Activated CD8-positive, alpha-beta memory T cell treated with anti-CD3 and anti-CD28 coated beads, Interleukin-2, amount 10 ng/mL, durations not matched to agents 7 days and 5 days (primary cell): ENCODE results near the gene RBM42. TPM values are rescaled to one million over a fixed set of nuclear protein-coding genes. Genes with fewer than 3 reads are reported as not detected.
A peak's percentile ranks its signal among the peaks of the same experiment; 100 is the strongest.

Experiments used
- ATAC-seq: fragments of 150-1000 bp; cut with Tn5 transposase; one replicate; pipeline ENCODE4 v1.10.0; 2021; ENCODE audit warnings: moderate library complexity
- CTCF ChIA-PET: fragments of 350-600 bp; sonication (Branson Sonifier 250); formaldehyde crosslinking; loops from one replicate; lab custom pipeline; 2021; ENCODE audit warnings: antibody characterized with exemption; lab: Charles Lee
- DNase-seq: peaks from one replicate; pipeline ENCODE4 v3.0.0-alpha.2; 2020
- H3K27ac Mint-ChIP-seq: one replicate; pipeline ENCODE4 v1.8.0; 2021; ENCODE audit warnings: mild to moderate bottlenecking, mixed read lengths
- H3K27me3 Mint-ChIP-seq: one replicate; pipeline ENCODE4 v1.8.0; 2021; ENCODE audit warnings: mixed read lengths
- H3K36me3 Mint-ChIP-seq: one replicate; pipeline ENCODE4 v1.8.0; 2021; ENCODE audit warnings: mild to moderate bottlenecking, mixed read lengths
- H3K4me1 Mint-ChIP-seq: one replicate; pipeline ENCODE4 v1.8.0; 2021; ENCODE audit warnings: mixed read lengths
- H3K4me3 Mint-ChIP-seq: one replicate; pipeline ENCODE4 v1.8.0; 2021; ENCODE audit warnings: mild to moderate bottlenecking, moderate library complexity, mixed read lengths
- H3K9me3 Mint-ChIP-seq: one replicate; pipeline ENCODE4 v1.8.0; 2022; ENCODE audit warnings: low read depth, mixed read lengths
- total RNA-seq, 2 experiments: library from RNA; stranded (reverse); gene quantifications; one replicate each; pipeline ENCODE4 v1.2.3, GENCODE V29; 2021

The RBM42 gene
- total RNA-seq, 2 experiments from 2014 or later: 110 to 117 TPM

- ATAC-seq (no peak), DNase-seq (no peak)
- H3K36me3 Mint-ChIP-seq: peaks cover 9% of the 10 kb centered on the region
- no peak overlapping the region for H3K4me3 Mint-ChIP-seq
- no peak overlapping the region for H3K27ac Mint-ChIP-seq
- H3K9me3 Mint-ChIP-seq: peaks cover 9% of the 10 kb centered on the region
- CTCF ChIA-PET: interaction anchor here (0.6 to 1.0 kb wide), 4 partner anchors 16 to 98 kb away, joined by 3 to 4 read pairs (median 4); no protein-coding TSS in a partner anchor
- H3K27me3 Mint-ChIP-seq: no peaks in the 10 kb centered on the region
- H3K4me1 Mint-ChIP-seq: peaks cover 26% of the 10 kb centered on the region
Measured at GRCh38 chr19:35607661-35608060, 21.2 kb upstream of the RBM42 start.

GRCh38 chr19:35608251-35608650, 20.6 kb upstream of the RBM42 start:
- Mint-ChIP-seq H3K27me3 (no peaks in the 10 kb centered on the region), H3K4me3 (no peak overlapping the region), H3K36me3 (peaks cover 9% of the 10 kb centered on the region), H3K4me1 (peaks cover 30% of the 10 kb centered on the region), H3K27ac (peak overlapping the region; percentile 16), H3K9me3 (peaks cover 9% of the 10 kb centered on the region)
- CTCF ChIA-PET: interaction anchor here (0.7 to 1.0 kb wide), 2 partner anchors 16 to 37 kb away, joined by 3 to 4 read pairs; no protein-coding TSS in a partner anchor
- no peak for DNase-seq
- no peak for ATAC-seq

- Mint-ChIP-seq H3K4me1 (peaks cover 40% of the 10 kb centered on the region), H3K36me3 (peaks cover 9% of the 10 kb centered on the region), H3K27ac (peak overlapping the region; percentile 79), H3K4me3 (no peak overlapping the region), H3K27me3 (no peaks in the 10 kb centered on the region), H3K9me3 (peaks cover 9% of the 10 kb centered on the region)
- DNase-seq (peak; percentile 65), ATAC-seq (peak; percentile 28)
- CTCF ChIA-PET: interaction anchor here (1.0 to 1.4 kb wide), 2 partner anchors 18 to 38 kb away, joined by 3 read pairs; partner anchors contain the start of gene COX6B1
Measured at GRCh38 chr19:35609851-35610353, 18.9 kb upstream of the RBM42 start.

DNA sequence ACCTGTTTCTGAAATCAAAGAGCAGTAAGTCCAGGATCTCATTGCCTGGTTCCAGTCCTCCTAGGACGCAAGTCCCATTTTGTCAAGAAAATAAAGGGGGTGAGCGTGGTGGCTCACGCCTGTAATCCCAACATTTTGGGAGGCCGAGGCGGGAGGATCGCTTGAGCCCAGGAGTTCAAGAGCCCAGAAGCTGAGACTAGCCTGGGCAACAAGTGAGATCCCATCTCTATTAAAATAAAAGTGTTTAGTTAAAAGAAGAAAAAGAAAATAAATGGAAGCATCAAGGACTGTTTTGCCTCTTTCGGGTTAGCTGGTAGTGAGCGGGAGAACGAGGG, 16.6 kb upstream of the RBM42 start:
- CTCF ChIA-PET: interaction anchor here (1.0 to 3.1 kb wide), 4 partner anchors 30 to 64 kb away, joined by 3 to 11 read pairs (median 5); partner anchors contain the start of gene COX6B1
- ATAC-seq (no peak), DNase-seq (no peak)
- H3K27me3 Mint-ChIP-seq: no peaks in the 10 kb centered on the region
- H3K27ac Mint-ChIP-seq: peak overlapping the region; percentile 95
- H3K9me3 Mint-ChIP-seq: peaks cover 9% of the 10 kb centered on the region
- peaks cover 42% of the 10 kb centered on the region for H3K4me1 Mint-ChIP-seq
- peak overlapping the region; percentile 82 for H3K4me3 Mint-ChIP-seq
- H3K36me3 Mint-ChIP-seq: peaks cover 17% of the 10 kb centered on the region

- H3K36me3 Mint-ChIP-seq: peaks cover 14% of the 10 kb centered on the region
- DNase-seq (peak; percentile 96), ATAC-seq (peak; percentile 97)
- peaks cover 42% of the 10 kb centered on the region for H3K4me1 Mint-ChIP-seq
- peak within 1 kb of the TSS; percentile 82 for H3K4me3 Mint-ChIP-seq
- H3K27me3 Mint-ChIP-seq: no peaks in the 10 kb centered on the region
- H3K27ac Mint-ChIP-seq: peak within 1 kb of the TSS; percentile 95
- H3K9me3 Mint-ChIP-seq: peaks cover 5% of the 10 kb centered on the region
- CTCF ChIA-PET: interaction anchor here (0.7 to 3.1 kb wide), 6 partner anchors 30 to 207 kb away, joined by 3 to 11 read pairs (median 4); partner anchors contain the start of gene COX6B1
Measured at GRCh38 chr19:35612559-35613321, 16.1 kb upstream of the RBM42 start, which contains the start of gene HAUS5. Gene HAUS5 (plus strand): TSS chr19:35612735. CDS start chr19:35612795, 60 bp downstream.

DNA sequence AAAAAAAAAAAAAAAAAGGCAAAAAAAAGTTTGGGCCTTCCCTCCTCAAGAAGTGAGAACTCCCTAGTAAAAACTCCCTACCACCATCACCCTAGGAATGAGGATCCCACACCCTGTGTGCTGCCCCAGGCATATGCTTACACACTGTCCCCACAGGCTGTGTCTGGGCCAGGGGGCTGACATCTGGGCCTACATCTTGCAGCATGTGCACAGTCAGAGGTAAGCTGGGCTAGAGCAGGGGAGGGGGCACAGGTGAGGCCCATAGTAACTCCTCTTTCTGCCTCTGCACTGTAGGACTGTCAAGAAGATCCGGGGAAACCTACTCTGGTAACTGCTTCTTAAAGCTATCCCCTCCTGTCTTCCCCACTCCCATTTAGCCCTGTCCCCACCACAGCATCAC, 15.3 kb upstream of the RBM42 start:
- peaks cover 3% of the 10 kb centered on the region for H3K9me3 Mint-ChIP-seq
- DNase-seq: no peak
- peak overlapping the region; percentile 95 for H3K27ac Mint-ChIP-seq
- CTCF ChIA-PET: interaction anchor here (0.7 to 3.1 kb wide), 4 partner anchors 35 to 206 kb away, joined by 3 to 11 read pairs (median 6); partner anchors contain the start of gene COX6B1
- peak overlapping the region; percentile 82 for H3K4me3 Mint-ChIP-seq
- H3K36me3 Mint-ChIP-seq: peaks cover 10% of the 10 kb centered on the region
- peaks cover 40% of the 10 kb centered on the region for H3K4me1 Mint-ChIP-seq
- H3K27me3 Mint-ChIP-seq: no peaks in the 10 kb centered on the region
- no peak for ATAC-seq

GRCh38 chr19:35615036-35615435, 13.8 kb upstream of the RBM42 start:
- no peaks in the 10 kb centered on the region for H3K27me3 Mint-ChIP-seq
- DNase-seq (no peak), ATAC-seq (no peak)
- peaks cover 29% of the 10 kb centered on the region for H3K4me1 Mint-ChIP-seq
- no peak overlapping the region for H3K27ac Mint-ChIP-seq
- no peak overlapping the region for H3K4me3 Mint-ChIP-seq
- peaks cover 8% of the 10 kb centered on the region for H3K36me3 Mint-ChIP-seq
- H3K9me3 Mint-ChIP-seq: no peaks in the 10 kb centered on the region
- CTCF ChIA-PET: no interaction called here

GRCh38 chr19:35618857-35619256, 10.0 kb upstream of the RBM42 start:
- DNase-seq: no peak
- ATAC-seq: no peak
- H3K4me1 Mint-ChIP-seq: peaks cover 7% of the 10 kb centered on the region
- H3K9me3 Mint-ChIP-seq: no peaks in the 10 kb centered on the region
- H3K27me3 Mint-ChIP-seq: no peaks in the 10 kb centered on the region
- no peak overlapping the region for H3K27ac Mint-ChIP-seq
- CTCF ChIA-PET: no interaction called here
- H3K36me3 Mint-ChIP-seq: peaks cover 13% of the 10 kb centered on the region
- H3K4me3 Mint-ChIP-seq: no peak overlapping the region

DNA sequence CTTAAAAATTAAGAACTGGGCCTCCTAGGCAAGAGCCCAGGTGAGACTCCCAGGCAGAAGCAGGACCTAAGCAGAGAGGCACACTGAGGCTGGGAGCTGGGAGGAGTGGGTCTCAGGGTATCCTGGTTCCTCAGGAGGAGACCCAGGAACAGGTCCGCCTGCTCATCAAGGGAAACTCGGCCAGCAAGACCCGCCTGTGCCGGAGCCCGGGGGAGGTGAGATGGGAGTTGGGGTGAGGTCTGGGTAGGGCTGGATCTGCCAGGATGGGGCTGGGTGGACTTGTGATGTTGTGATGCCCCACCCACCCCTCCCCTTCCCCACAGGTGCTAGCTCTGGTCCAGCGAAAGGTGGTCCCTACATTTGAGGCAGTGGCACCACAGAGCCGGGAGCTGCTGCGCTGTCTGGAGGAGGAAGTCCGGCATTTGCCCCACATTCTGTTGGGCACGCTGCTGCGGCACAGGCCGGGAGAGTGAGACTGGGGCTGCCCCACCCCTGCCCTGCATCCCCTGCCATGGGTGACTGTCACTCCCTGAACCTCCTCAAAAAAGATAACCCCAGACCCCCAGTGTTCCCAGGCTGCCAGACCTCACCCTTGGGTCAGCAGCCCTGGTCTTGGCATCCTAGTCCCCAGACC, 9.4 kb upstream of the RBM42 start:
- ATAC-seq (no peak), DNase-seq (no peak)
- CTCF ChIA-PET: no interaction called here
- peaks cover 13% of the 10 kb centered on the region for H3K36me3 Mint-ChIP-seq
- no peaks in the 10 kb centered on the region for H3K27me3 Mint-ChIP-seq
- peaks cover 4% of the 10 kb centered on the region for H3K4me1 Mint-ChIP-seq
- no peaks in the 10 kb centered on the region for H3K9me3 Mint-ChIP-seq
- H3K4me3 Mint-ChIP-seq: no peak overlapping the region
- H3K27ac Mint-ChIP-seq: no peak overlapping the region

- CTCF ChIA-PET: interaction anchor here (0.5 kb wide), 1 partner anchor 841 kb away, joined by 3 read pairs; no protein-coding TSS in a partner anchor
- Mint-ChIP-seq H3K27ac (no peak overlapping the region), H3K27me3 (no peaks in the 10 kb centered on the region), H3K4me1 (peaks cover 2% of the 10 kb centered on the region), H3K4me3 (no peak overlapping the region), H3K36me3 (peaks cover 13% of the 10 kb centered on the region), H3K9me3 (no peaks in the 10 kb centered on the region)
- ATAC-seq (no peak), DNase-seq (no peak)
Measured at GRCh38 chr19:35620001-35620400, 8.8 kb upstream of the RBM42 start.

DNA sequence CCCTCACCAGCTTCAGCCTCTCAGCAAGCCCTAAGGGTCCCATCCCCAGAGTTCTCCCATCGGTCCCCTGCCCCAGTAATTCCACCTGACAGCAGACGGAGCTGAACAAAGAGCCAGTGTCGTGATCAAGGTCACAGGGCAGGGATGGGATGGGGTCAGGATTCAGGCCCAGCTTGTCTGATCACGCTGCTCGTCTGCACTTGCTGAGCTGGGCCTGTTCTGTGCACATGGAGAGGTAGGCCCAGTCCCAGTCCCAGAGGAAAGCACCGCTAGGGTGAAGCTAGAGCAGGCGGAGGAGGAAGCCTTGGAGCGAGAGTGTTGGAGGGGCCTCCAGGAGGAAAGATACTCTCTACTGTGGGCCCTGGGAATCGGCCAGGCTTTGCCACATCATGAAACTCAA, 7.1 kb upstream of the RBM42 start:
- CTCF ChIA-PET: no interaction called here
- ATAC-seq (no peak), DNase-seq (no peak)
- H3K4me1 Mint-ChIP-seq: no peaks in the 10 kb centered on the region
- H3K9me3 Mint-ChIP-seq: no peaks in the 10 kb centered on the region
- H3K36me3 Mint-ChIP-seq: peaks cover 9% of the 10 kb centered on the region
- no peak overlapping the region for H3K4me3 Mint-ChIP-seq
- no peak overlapping the region for H3K27ac Mint-ChIP-seq
- no peaks in the 10 kb centered on the region for H3K27me3 Mint-ChIP-seq

GRCh38 chr19:35622750-35623149, 6.1 kb upstream of the RBM42 start:
- ATAC-seq: no peak
- CTCF ChIA-PET: no interaction called here

DNA sequence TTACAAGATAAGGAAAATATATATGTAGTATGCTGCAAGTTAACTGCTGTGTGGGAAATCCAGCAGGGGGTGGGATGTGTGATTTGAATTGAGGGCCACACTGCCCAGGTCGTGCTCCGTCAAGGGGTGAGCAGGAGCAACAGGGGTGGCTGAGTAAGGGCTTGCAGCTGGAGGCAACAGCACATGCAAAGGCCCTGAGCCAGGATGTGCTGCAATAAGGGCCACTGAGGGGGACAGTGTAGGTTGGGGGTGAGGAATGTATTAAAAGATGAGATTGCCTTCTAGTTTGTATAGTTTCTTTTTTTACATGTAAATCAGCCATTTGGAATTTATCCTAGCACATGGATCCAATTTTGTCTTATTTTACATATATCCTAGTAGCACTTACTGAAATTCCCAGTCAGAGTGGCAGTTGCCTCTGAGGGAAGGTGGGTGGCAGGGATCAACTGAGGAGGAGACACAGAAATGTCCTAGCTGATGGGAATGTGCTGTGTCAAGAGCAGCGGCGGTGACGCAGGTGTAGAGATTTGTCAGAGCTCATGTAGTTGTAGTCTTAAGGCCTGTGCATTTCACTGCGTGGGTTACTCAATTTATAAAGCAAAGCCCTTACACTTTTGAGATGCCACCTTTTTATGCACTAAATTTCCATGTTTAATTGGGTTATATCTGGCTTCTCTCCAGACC, 5.4 kb upstream of the RBM42 start:
- no peak for ATAC-seq
- Mint-ChIP-seq H3K36me3 (peaks cover 7% of the 10 kb centered on the region), H3K4me3 (no peak overlapping the region), H3K4me1 (peaks cover 4% of the 10 kb centered on the region), H3K27me3 (no peaks in the 10 kb centered on the region), H3K9me3 (no peaks in the 10 kb centered on the region), H3K27ac (no peak overlapping the region)
- no peak for DNase-seq
- CTCF ChIA-PET: interaction anchor here (0.6 kb wide), 1 partner anchor 33 kb away, joined by 3 read pairs; no protein-coding TSS in a partner anchor

More at GRCh38 chr19:35622750-35623149, 6.1 kb upstream of the RBM42 start:
- DNase-seq: no peak
- peaks cover 7% of the 10 kb centered on the region for H3K36me3 Mint-ChIP-seq
- H3K27ac Mint-ChIP-seq: no peak overlapping the region
- no peak overlapping the region for H3K4me3 Mint-ChIP-seq
- H3K4me1 Mint-ChIP-seq: no peaks in the 10 kb centered on the region
- no peaks in the 10 kb centered on the region for H3K9me3 Mint-ChIP-seq
- H3K27me3 Mint-ChIP-seq: no peaks in the 10 kb centered on the region
